GM18870 (cell line): ENCODE results near the gene CEP250.

Source experiments
- ATAC-seq: cut with Tn5 transposase; IDR thresholded peaks from one replicate; pipeline ENCODE4 v1.9.1; 2021; ENCODE audit warnings: moderate library complexity; ENCODE audit not compliant: unreplicated experiment

CEP250 gene

GRCh38 chr20:35558451-35558850 is 103.1 kb downstream of the CEP250 start:
- ATAC-seq, result no peak

- ATAC-seq, result no peak
Observed at GRCh38 chr20:35559042-35559693, 103.8 kb downstream of the CEP250 start.

DNA sequence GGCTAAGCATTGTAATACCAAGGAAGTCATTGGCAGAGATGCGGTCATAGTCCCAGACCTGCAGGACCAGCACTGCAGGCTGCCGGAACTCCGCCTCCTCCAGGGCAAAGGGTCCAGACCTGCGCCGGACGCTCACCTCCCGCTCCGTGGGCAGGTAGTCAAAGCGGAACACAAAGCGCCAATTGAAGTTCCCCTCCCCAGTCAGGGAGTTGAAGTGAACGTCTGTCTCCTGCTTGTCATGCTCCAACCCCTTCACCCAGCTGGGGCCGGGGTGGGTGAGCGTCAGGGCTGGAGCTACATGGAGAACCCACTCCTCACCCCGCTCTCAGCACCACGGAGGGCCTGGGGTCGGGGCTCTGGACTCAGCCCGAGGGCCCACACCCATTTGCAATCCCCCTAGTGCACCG is 104.7 kb downstream of the CEP250 start:
- no peak for ATAC-seq

GRCh38 chr20:35560541-35560940 is 105.1 kb downstream of the CEP250 start:
- ATAC-seq, result no peak

- no peak for ATAC-seq
Observed at GRCh38 chr20:35561268-35561667, 105.9 kb downstream of the CEP250 start.

DNA sequence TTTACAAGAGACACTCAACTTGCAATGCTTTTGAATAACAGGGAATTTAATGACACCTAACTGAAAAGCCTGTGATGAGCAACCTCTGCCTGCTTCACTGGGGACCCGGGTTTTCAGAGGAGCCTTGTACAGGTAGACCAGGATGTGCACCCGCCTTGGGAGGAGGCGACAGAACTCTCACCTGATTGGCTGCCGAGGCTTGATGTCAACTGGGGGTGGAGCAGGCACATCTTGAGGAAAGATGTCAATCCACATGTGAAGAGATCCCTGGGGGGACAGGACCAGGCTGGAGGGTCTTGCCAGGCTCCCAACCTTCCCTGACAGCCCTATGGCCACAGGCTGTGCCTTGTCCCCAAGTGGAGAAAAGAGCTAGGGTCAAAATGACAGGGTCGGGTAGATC is 106.3 kb downstream of the CEP250 start:
- no peak for ATAC-seq

DNA sequence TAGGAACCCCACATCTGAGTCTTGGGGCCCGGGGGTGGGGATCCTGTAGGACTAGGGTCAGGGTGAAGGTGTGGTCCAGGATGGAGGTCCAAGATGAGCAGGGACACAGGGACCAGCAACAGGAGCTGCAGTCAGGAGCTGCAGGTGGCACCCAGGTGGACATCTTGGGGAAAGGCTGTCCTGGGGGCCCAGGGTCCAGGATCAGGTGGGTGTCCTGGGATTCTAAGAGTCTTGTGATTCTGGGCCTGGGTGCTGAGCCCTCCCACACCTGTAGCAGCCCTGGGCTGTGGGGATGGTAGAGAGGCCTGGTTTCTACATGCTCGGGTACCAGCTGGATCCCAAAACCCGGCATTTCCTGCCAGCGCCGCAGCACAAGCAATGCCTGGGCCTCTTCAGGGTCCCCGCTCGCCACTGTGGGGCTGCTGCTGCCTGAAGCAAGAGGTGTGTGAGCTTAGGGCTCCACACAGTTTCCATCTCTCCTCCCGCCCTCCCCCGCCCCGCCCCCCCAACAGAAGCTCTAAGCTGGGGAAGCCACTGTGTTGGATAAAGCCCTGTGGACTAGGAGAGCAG is 107.2 kb downstream of the CEP250 start:
- ATAC-seq, result no peak

DNA sequence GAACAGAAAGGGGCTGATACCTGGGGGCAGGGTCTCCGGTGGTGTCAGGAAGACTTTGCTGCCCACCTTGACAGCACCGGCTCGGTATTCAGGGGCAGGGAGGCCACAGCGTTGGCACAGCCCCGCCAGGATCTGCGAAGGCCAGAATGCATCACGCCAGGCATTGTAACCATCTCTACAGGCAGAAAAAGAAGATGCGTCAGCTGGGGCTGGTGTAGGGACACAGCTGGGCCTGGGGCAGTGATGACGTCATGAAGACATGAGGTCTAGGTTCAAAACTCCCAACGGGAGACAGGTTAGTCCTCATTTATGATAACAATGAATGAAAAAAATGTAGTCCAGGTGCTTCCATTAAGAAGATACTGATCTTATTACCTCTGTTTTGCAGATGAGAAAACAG is 108.4 kb downstream of the CEP250 start:
- no peak for ATAC-seq

DNA sequence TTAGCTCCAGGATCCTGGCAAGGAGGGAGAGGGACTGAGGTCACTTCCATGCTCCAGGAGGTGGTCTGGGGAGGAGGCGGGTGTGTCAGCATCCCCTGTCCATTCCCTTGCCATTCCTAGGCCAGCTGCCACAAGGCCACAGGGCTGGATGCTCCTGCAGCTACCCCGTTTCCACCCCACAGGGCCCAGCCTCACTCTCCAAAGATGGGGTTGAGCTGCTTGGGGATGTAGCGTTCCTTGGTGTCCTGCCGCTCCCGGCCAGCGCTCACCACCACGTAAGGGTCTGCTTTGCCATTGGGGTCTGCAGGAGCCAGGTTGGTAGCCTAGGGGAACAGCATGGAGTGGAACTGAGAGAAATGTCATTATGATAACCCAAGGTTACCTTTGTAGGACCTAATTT is 109.5 kb downstream of the CEP250 start:
- ATAC-seq, result no peak

DNA sequence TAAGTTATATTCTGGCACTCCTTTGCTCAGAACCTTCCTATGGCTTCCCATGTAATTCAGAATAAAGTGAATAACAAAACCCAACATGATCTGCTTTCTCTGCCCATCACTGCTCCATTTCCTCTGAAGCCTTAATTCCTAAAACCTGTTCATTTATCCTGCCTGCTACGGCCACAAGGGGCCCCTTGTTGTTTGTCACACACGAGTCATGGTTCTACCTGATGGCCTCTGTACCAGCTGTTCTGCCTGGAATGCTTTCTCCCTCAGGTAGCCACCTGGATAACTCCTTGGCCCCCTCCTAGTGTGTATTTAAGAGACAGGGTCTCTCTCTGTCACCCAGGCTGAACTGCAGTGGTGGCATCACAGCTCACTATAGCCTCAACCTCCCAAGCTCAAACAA is 113.2 kb downstream of the CEP250 start:
- no peak for ATAC-seq
